ENCODE data around the gene CCDC116.

DNA sequence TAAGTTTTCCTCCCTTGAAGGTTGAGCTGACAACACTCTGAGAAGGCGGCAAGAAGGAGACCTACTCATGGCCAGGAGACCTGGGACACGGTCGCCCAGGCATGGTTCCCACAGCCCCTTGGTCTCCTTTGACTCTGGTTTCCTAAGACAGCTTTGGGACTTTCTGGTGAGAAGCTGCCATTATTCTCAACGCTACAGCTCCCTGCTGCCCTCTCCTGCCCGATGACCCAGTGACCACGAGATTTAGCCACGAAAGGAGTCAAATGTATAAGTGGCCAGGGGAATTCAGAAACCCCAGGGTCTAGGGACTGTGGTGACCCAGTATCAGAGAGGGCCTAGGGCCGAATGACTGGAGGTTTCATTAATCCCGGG, 8.8 kb downstream of the CCDC116 start:
- TF ChIP-seq POLR2A (IDR thresholded peaks at IDR 0.05): no peak
- TF ChIP-seq, protein P1, sequence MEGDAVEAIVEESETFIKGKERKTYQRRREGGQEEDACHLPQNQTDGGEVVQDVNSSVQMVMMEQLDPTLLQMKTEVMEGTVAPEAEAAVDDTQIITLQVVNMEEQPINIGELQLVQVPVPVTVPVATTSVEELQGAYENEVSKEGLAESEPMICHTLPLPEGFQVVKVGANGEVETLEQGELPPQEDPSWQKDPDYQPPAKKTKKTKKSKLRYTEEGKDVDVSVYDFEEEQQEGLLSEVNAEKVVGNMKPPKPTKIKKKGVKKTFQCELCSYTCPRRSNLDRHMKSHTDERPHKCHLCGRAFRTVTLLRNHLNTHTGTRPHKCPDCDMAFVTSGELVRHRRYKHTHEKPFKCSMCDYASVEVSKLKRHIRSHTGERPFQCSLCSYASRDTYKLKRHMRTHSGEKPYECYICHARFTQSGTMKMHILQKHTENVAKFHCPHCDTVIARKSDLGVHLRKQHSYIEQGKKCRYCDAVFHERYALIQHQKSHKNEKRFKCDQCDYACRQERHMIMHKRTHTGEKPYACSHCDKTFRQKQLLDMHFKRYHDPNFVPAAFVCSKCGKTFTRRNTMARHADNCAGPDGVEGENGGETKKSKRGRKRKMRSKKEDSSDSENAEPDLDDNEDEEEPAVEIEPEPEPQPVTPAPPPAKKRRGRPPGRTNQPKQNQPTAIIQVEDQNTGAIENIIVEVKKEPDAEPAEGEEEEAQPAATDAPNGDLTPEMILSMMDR (IDR thresholded peaks at IDR 0.05): peak in 2 of 4 experiments; percentile 30 to 42

Data from prostate gland (tissue), 2 donors.